22Rv1 (cell line): ENCODE measurements around the gene MREG.

Experiments used
- CTCF ChIP-seq: fragments of 450-650 bp; IDR thresholded peaks from 2 replicates; pipeline ENCODE4 v1.5.1; 2017; ENCODE audit warnings: mild to moderate bottlenecking
- ZFX ChIP-seq: fragments of 450-650 bp; IDR thresholded peaks from 2 replicates; pipeline ENCODE4 v1.6.1; 2017; ENCODE audit warnings: antibody characterized with exemption, borderline replicate concordance

GRCh38 chr2:215981115-215981514 is 32.2 kb downstream of the MREG start:
- TF ChIP-seq CTCF (no peak), ZFX (no peak)
